HG03196 (cell line): Measurements from ENCODE around the gene FRMD4A.
"Not testable (repeated sequence)": the region's sequence is repeated elsewhere in the genome, so short reads cannot be mapped to it uniquely, and the experiment has no call there.

Experiments used
- ATAC-seq: cut with Tn5 transposase; IDR thresholded peaks from one replicate; pipeline ENCODE4 v1.9.1; 2021; ENCODE audit not compliant: unreplicated experiment

FRMD4A gene

DNA sequence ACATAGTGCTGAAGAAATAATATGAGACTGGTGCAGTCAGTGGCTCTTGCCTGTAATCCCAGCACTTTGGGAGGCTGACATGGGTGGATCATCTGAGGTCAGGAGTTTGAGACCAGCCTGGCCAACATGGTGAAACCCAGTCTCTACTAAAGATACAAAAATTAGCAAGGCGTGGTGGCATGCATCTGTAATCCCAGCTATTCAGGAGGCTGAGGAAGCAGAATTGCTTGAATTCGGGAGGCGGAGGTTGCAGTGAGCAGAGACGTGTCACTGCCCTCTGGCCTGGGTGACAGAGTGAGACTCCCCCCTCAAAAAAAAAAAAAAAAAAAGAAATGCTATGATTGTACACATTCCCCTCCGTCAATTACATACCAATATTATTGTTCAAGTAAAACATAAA lies 615.1 kb downstream of the FRMD4A start:
- ATAC-seq, result not testable (repeated sequence)

DNA sequence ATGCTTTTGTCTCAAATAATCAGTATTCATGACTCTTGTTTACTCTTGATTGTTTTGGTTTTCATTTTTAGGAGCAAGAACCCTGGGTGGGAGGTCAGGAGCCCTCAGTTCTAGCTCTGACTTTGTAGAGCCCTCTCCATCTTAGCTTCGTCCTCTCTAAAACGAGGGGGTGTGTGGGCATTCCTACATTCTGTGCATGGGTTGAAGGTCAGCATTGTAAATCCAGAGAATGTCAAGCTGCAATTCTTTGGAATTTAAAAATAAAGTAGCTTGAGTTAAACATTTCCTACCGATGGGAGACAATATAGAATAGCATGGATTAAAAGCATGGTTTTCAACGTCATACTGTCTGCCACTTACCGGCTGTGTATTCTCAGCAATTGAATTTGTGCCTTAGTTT lies 615.6 kb downstream of the FRMD4A start:
- ATAC-seq, result no peak

DNA sequence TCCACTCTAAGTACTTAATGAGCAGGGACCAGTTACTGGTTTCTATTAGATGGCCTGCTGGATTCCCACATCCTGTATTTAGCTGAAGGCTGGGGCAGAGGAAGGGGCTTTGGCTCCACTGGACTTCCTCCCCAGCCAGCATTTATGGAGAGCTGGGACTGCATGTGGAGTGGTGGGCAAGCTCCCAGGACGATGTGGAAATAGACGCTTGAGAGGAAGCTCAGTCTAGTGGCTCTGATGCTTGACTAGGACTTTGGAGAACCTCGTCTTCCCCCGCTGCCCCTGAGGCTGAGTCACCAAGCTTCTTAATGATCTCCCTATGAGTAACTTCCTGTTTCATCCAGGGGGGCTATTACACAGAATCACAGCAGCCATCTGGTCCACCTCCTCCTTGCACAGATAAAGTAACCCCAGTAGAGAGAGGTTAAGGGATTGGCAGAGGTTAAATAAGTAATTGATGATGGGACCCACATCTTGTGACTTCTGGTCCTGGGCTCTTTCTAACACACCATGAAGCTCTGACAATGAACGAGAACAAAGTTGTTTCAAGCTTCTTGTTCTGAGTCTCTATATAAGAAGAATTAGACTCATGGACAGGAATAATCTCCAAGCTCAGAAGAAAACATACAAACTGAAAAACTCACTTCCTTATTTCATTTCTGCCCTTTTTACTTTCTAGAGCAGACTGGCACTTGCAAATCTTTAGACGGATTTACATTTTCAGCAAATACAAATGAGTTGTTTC lies 617.7 kb downstream of the FRMD4A start:
- peak; percentile 69 for ATAC-seq

DNA sequence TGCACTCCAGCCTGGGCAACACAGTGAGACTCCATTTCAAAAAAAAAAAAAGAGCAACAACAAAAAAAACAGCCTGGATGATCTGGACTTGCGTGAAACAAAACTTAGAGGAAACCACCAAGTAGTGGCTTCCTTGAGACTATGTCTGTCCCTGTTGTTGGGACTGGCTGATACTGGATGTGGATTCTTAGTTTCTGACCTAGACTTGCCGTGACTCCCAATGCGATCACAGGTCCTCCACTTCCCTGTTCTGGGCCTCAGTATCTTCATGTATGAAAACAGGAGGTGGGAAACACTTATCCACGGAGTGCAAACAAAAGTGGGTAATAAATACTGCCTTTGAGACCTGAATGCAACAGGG lies 618.3 kb downstream of the FRMD4A start:
- no peak for ATAC-seq

DNA sequence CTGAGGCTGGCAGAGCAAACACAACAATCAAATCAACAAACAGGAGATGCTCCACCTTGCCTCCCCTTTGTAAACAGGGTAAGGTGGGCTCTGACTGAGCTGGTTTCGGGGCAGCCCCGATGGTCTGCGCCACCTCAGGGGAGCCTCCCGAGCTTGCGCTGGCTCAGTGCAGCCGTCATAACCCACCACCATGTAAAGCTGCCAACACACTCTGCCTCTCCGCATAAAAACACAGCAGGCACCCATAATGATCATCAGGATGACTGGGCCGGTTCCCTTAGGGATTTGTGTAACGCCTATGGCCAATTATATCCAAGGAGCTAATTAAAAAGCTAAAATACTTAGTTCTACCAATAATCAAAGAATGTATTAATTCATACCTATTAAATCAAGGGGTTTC lies 619.4 kb downstream of the FRMD4A start:
- ATAC-seq, result no peak

DNA sequence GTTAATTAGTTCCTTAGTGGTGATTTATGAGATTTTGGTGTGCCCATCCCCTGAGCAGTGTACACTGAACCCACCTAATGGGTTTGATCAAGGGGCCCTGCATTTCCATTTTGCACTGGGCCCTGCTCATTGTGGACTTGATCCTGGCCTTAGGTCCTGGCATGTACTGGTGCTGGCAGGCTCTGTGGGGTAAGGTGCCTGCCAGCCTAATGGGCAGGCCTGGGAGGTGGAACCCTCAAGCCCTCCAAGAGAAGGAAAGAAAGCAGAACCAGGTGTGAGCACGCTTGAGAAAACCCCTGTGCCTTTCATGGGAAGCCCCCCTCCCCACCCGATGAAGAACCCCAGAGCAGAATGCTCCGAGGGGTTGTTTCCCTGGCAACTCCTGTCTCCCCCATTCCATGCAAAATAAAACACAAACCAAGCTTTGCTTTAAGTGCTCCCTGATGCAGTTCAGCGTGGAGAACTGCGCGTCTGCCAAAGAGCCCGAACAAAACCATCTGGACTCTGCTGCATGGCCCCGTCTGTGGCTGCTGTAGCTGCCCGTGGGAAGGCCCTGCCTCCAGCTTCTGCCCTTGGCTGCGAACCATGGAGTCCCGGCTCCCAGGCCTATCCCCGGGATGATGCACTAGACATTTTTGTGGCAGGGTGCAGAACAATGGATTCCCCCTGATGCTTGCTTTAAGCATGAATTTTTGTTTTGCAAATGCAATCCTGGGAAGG lies 620.6 kb downstream of the FRMD4A start:
- ATAC-seq, result no peak

DNA sequence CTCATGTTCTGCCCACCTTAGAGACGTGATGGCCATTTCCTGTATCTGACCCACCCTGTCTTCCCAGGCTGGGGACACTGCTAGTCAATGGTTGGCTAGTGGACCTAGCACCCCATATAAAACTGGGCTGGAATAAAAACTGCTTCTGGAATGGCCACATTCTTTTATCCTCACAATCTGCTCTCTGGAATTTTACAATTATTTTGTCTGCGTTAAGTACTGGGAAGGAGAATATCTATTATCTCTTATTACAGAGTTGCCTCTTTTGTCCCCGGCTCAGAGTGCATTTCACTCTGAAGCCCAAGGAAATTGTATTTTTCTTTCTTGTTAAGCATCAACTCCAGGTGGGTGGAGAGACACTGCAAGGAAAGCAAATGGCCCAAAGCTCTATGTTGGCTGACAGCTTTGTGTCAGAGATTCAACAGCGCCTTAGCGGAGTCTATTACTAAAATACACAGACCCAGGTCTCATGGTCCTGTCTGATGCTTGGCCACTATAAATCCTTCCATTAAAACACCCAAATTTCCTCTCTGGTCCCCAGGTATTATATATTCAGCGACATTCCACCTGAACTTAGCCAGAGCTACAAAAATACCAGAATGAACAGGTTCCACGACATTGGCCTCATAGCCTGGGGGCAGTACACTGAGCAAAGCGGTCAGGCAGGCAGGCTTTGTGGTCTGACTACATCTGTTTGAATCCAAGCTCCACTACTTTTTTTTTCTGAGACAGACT lies 622.3 kb downstream of the FRMD4A start:
- ATAC-seq, result no peak

DNA sequence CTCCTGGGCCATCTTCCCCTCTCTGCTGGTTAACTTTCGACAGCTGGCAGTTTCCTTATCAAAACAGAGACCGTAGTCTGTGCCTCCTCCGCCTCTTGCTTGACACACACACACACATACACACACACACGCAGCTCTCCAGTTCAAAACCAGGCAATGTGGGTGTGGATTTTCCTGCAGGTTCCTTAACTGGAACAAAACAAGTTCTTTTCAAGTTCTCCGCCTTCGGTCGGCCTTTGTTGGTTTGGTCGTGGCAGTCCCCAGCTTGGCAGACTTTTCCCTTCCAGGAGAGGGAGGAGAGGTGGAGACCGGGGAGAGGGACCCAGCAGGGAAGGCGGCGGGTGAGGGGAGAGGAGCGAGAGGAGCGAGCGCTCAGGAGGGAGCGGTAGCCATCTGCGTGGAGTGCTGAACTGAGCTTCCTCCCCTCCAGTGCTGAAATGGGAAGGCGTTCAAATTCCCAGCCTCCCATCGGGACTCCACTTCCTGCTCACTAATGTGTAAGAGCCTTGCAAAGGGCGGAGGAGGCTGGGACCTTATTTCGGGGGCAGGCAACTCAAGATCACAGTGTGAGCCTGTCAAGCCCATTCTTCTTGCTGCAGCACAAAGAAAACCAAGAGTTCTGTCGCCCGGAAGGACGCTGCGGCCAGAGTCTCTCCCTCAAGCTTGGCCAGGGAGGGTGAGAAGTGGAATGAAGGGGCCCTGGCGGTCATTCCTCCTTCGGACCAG lies 623.4 kb downstream of the FRMD4A start:
- peak; percentile 44 for ATAC-seq

DNA sequence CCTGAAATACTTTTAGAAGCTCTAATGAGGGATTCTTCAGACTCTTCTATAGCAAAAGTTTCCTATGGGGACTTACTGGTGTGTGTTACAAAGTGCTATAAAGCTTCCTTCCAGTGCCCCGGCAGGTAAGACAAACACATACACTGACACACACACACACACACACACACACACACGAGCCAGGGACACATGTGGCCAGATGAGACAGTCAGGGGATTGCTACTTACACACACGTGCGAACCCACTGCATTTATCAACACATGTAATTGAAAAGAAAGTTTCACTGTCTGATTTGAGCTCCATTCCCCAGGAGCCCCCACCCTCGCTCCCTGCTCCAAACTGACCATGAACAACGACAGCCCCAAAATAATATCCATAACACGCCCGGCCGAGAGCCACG lies 624.1 kb downstream of the FRMD4A start:
- no peak for ATAC-seq

DNA sequence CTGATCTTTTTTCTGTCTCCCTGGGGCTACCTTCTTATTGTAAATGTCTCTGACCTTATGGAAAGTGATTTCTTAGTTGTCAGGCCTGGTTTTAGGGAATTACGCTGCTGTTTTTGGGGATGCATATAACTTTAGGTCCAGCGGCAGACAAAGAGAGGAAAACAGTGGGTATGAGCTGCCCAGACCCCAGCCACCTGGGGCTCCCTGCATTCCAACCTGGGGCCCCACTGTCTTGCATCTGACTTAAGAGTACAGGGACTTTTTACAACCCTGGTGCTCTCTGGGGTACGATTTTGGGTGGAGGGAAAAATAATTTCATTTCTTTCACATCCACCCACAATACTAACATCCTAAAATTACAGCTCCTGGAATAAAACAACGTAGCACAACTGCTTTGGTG lies 624.5 kb downstream of the FRMD4A start:
- ATAC-seq, result no peak

DNA sequence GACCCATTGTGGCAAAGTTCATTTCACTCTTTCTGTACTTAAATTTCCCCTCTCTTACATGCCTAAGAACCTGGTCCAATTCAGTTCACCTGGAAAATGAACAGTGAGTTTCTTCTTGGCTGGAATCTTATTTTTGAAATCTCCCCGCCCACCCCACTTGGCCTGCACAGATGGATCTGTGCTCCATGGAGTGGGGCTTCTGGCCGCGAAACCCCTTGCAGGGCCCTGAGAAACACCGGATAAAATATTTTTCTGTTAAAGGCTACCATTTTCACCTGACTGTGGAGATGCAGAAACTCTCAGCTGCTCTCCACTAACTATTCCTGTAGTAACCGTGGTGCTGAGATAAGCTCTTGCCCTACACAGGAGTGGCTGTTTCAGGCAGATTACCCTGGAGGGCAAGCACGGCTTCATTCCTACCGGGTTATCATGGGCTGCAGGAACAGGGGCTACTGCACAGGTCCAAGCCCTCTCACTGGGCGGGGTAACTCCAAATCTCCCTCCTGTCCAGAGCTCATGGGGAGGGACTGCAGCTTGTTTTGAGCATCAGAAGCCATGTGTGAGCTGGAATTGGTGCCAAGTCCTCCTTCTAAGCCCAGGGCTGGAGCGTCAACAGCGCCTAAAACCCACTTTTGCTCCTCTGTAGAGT lies 625.1 kb downstream of the FRMD4A start:
- no peak for ATAC-seq

DNA sequence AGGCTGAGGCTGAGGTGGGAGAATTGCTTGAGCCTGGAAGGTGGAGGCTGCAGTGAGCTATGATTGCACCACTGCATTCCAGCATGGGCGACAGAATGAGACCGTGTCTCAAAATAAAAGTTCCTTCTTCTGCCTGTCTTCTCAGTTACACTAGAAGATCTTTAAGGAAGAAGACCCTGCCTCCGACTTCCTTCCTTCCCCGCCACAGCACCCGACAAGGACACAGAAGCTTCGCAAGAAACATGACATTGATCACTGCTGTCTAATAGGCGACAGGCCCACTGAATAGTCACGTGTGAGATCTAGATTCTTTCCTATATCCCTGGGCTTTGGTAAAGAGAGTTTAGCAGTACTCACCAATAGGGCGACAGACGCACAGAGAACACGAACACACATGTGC lies 625.8 kb downstream of the FRMD4A start:
- no peak for ATAC-seq

DNA sequence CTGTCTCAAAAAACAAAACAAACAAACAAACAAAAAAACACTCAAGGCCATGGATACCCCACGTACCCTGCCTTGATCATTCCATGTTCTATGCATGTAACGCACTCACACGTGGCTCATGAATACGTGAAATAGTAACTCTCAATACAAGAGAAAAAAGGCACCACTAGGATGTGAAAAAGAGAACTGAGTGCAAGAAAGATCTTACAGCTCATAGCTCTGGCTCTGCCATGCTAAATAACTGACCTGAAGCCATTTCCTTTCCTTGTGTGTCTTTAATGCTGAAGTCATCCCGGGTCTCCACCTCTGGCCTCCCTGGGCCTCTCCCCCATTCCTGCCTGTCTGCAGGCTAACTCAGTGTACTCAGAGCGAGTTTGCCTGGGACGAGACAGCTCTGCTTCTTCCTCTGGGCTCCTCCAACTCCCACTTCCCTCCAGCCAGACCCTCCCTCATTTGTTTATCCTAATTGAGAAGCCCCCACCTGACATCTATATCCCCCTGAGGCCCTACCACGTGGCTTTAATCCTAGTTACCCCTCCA lies 626.7 kb downstream of the FRMD4A start:
- no peak for ATAC-seq

DNA sequence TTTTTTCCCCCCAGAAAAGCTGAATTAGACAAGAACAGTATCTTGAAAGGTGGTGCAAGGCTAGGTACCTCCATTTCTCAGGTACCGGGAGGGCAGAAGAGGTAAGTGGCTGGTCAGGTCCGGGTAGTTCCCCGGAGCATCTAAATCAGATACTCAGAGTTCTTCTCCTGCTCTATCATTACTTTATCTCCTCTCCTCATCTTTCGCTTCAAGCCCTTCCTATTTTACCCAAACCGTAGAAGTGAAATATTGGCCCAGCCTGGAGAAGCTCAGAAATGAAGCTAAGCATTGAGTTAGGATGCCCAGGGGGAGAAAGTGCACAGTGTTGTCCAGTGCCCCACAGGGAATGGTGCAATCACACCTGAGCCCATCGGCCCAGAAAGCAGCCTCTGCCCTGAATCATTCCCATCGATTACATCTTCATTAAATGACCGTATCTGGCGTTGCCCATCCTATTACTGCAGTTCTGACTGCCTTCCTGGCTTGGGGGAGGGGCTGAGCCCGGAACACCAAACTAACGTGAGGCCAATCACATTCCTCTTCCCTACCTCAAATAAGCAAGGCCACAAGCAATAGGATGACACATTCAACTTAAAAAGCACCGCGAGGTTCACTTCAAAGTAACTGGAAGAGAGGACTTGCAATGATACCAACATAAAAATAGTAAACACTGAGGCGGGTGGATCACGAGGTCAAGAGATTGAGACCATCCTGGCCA lies 627.5 kb downstream of the FRMD4A start:
- ATAC-seq, result no peak

DNA sequence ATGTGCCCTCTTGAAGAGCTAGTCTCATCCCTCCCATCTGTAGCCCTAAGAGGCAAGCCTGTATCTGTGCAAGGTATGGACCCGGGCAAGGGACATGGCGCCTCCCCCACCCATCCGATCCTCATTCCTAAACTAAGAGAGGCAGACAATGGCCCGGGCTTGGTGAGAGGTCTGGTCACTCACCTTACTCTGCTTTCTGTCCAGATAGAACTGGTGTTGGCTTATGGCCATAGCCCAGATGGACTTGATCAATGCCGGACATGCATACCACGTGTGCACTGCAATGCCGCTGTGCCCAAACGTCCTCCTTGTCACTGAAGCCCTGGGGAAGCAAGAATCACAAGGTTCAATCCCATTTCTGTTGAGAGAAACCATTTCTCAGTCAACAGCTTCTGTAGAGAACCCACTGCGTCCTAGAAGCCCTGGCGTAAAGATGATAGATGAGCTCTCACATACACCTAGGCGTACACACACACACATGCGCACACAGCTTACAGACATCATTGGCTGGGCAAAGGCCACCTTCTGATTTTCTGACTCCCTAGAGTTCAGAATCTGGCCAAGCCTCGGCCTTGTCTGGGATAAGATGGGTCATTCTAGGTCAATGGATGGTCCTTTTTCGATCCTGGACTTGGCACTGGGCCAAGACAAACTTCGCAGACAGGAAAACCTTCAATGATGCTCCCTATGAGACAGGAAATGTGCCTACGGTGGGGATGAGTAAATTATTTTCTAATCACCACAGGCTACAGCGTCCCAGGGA lies 629.4 kb downstream of the FRMD4A start:
- ATAC-seq, result no peak

DNA sequence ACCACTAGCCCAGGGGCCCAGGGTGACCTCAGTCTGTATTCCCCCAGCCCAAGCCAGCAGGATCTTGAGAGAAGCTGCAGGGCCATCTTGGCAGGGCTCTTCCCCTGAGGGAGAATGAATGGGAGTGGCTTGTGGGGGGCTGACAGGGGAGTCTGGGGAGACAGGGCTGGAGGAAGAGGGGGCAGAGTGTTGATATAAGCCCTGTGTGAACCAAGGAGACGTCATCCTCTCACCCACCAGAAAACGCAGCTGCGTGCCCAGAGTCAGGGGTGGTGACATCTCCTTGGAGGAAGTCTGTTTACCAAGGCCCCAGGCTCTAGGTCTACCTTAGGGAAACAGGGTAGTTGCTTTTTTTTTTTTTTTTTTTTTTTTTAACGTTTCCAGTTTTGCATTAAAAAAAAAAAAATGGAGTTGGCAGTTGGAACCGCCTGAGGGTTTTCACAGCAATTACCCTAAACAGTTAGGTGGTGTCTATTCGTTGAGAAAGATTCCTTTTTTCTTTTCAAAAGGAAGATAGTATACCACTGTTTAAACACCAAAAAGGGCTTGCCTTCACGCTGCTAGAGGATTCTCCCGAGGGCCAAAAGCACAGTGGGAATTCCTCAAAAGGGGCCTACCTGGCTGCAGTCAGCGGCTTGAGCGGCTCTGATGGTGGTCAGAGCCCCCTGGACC lies 630.1 kb downstream of the FRMD4A start:
- ATAC-seq, result no peak

DNA sequence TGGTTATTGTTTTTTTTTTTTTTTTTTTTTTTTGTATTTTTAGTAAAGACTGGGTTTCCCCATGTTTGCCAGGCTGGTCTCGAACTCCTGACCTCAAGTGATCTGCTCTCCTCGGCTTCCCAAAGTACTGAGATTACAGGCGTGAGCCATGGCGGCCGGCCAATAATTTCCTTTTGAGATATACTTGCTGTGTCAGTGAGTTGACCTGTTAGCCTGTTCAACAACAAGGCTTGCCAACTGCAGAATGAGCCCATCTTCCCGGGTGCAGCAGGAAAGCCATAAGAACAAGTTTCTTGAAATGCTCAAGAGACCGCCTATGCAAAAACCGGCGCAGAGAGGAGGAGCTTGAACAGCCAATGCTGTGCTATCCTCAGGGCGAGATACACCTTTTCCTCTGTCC lies 631.5 kb downstream of the FRMD4A start:
- no peak for ATAC-seq

DNA sequence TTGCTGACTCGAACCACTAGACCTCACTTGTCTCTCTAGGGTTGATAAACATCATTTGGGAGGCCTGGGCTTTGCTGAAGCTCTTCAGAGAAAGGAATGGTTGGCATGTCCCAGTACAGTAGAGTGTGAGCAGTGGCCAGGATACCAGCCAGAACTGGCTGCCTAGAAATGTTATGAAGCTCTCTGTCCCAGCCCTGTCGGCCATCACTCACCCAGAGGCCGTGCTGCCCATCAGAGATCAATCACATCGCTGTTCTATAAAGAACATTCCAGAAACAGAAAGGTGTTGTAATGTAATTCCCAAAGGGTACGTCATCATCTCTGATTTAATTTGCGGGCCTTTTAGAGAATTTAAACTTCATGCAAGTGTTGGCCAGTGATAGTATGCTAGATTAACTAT lies 632.5 kb downstream of the FRMD4A start:
- ATAC-seq, result no peak

DNA sequence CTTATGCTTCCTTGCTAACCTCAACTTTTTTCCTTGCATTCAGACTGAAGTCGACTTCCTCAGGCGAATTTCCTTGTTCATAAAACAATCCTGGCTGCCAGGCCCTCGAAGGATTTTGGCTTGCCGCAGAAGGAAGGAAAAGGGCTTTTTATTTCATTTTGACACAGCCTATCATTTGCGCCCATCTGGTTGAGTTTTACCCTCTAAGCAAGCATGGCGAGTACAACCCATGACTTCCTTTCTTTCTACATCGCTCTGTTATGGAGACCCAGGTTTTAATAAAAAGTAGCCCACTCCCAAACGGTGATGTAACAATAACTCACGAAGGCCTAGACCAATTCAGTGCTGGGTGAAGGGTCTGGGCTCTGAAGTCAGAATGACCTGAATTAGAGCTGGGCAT lies 634.7 kb downstream of the FRMD4A start:
- ATAC-seq, result no peak
